ENCODE measurements around the gene TENM4. TPM values are rescaled to one million over a fixed set of nuclear protein-coding genes. Genes with fewer than 3 reads are reported as not detected.
"Not testable (repeated sequence)": the region's sequence is repeated elsewhere in the genome, so short reads cannot be mapped to it uniquely, and the experiment has no call there.

TENM4 gene
- total and polyA plus RNA-seq, 2 of the 13 experiments (the other 11 are each of a cell fraction or from before 2014, with no cell fraction given): not detected

GRCh38 chr11:79226126-79226525, 214.7 kb downstream of the TENM4 start:
- in situ Hi-C loops (cut with HindIII; ENCODE audit: extremely low pct_ligation_motif_present, low pct_unique_long_range_greater_than_20kb): no loop called here
- no peak overlapping the region for H3K9ac ChIP-seq (ENCODE audit: insufficient read depth, low read depth, low read length)
- H3K27ac ChIP-seq (ENCODE audit: extremely low read length, insufficient read depth, low read length): no peak overlapping the region
- no peak overlapping the region for H2AFZ ChIP-seq (ENCODE audit: low read length)
- intact Hi-C loops (cut with micrococcal nuclease; ENCODE audit: unreplicated experiment): no loop called here
- CTCF ChIA-PET (ENCODE audit: low intra/inter-chr PET ratio, low total read pairs): no interaction called here
- POLR2A ChIA-PET: no interaction called here
- H3K36me3 ChIP-seq (replicated peaks in 1 of 2; ENCODE audit: control insufficient read depth in 1 of 2, insufficient read depth in 2 of 2, low read length in 2 of 2): no peaks in the 10 kb centered on the region
- DNase-seq (ENCODE audit: low spot score) (no peak), ATAC-seq (no peak), FAIRE-seq (no peak)
- no peaks in the 10 kb centered on the region for H3K9me3 ChIP-seq (ENCODE audit: low read length)
- no peak overlapping the region for H3K4me2 ChIP-seq (ENCODE audit: low read depth, low read length)
- no peaks in the 10 kb centered on the region for H3K79me2 ChIP-seq (ENCODE audit: insufficient read depth, low read length)
- H3K27me3 ChIP-seq (ENCODE audit: control insufficient read depth in 1 of 2, insufficient read depth in 2 of 2, low read length in 2 of 2): no peaks in the 10 kb centered on the region; a peak in 3 of 5 replicates
- no peak overlapping the region for H3K4me3 ChIP-seq (replicated peaks in 1 of 3; ENCODE audit: insufficient read depth in 1 of 3, low read depth in 2 of 3, low read length in 3 of 3)
- BruUV-seq (replicated peaks): no TSS peak
- H4K20me1 ChIP-seq (ENCODE audit: insufficient read depth, low read length): no peaks in the 10 kb centered on the region
- TF ChIP-seq ZNF704 (CRISPR knock-in tag; IDR thresholded peaks at IDR 0.05; ENCODE audit: borderline replicate concordance): no peak
- TF ChIP-seq ZFP36L2 (CRISPR knock-in tag; IDR thresholded peaks at IDR 0.05): no peak
- TF ChIP-seq ZNF879 (CRISPR knock-in tag; IDR thresholded peaks at IDR 0.05): no peak
- no peak for TF ChIP-seq ATRX (CRISPR knock-in tag; IDR thresholded peaks at IDR 0.05; ENCODE audit: borderline replicate concordance)
- TF ChIP-seq PAX8 (CRISPR knock-in tag; IDR thresholded peaks at IDR 0.05; ENCODE audit: borderline replicate concordance): no peak
- TF ChIP-seq TFDP1 (CRISPR knock-in tag; IDR thresholded peaks at IDR 0.05; ENCODE audit: borderline replicate concordance): no peak
- no peak for TF ChIP-seq SALL1 (CRISPR knock-in tag; IDR thresholded peaks at IDR 0.05)
- WGBS (ENCODE audit: low lambda C conversion rate): 9% methylated on average over 4 of the region's 4 CpGs
- H3K4me1 ChIP-seq (ENCODE audit: insufficient read depth, low read length): no peaks in the 10 kb centered on the region

- H3K4me2 ChIP-seq (ENCODE audit: low read depth, low read length); H3K9me3 ChIP-seq (ENCODE audit: low read length); CTCF ChIA-PET (ENCODE audit: low intra/inter-chr PET ratio, low total read pairs): not testable (repeated sequence)
These were observed 218.7 kb downstream of the TENM4 start for GRCh38 chr11:79222163-79222562.

More at GRCh38 chr11:79222163-79222562, 218.7 kb downstream of the TENM4 start:
- in situ Hi-C loops (cut with HindIII; ENCODE audit: extremely low pct_ligation_motif_present, low pct_unique_long_range_greater_than_20kb); intact Hi-C loops (cut with micrococcal nuclease; ENCODE audit: unreplicated experiment); H3K4me3 ChIP-seq (replicated peaks in 1 of 3; ENCODE audit: insufficient read depth in 1 of 3, low read depth in 2 of 3, low read length in 3 of 3); H2AFZ ChIP-seq (ENCODE audit: low read length); H3K36me3 ChIP-seq (replicated peaks in 1 of 2; ENCODE audit: control insufficient read depth in 1 of 2, insufficient read depth in 2 of 2, low read length in 2 of 2); H3K27ac ChIP-seq (ENCODE audit: extremely low read length, insufficient read depth, low read length); H3K27me3 ChIP-seq (ENCODE audit: control insufficient read depth in 1 of 2, insufficient read depth in 2 of 2, low read length in 2 of 2); FAIRE-seq; BruUV-seq (replicated peaks); H3K79me2 ChIP-seq (ENCODE audit: insufficient read depth, low read length); DNase-seq (ENCODE audit: low spot score); H4K20me1 ChIP-seq (ENCODE audit: insufficient read depth, low read length); ATAC-seq; H3K4me1 ChIP-seq (ENCODE audit: insufficient read depth, low read length); H3K9ac ChIP-seq (ENCODE audit: insufficient read depth, low read depth, low read length); POLR2A ChIA-PET: not testable (repeated sequence)
- 0% methylated on average over 5 of the region's 5 CpGs for WGBS (ENCODE audit: low lambda C conversion rate)

All from HepG2 (cell line).